K562 (cell line): Measurements from ENCODE around the gene SCN1B. TPM values are rescaled to one million over a fixed set of nuclear protein-coding genes. Genes with fewer than 3 reads are reported as not detected.

Experiments
- CHD1 ChIP-seq: fragments of 200-600 bp; sonication (generic); IDR thresholded peaks from one replicate; pipeline ENCODE4 v1.6.1; 2012; ENCODE audit warnings: mild to moderate bottlenecking, moderate library complexity, low read length, inconsistent platforms
- FOXK2 ChIP-seq, 2 experiments: fragments of 450-650 bp; IDR thresholded peaks in 1 of 2; conservative IDR thresholded peaks in 1 of 2; 2 replicates each; pipeline ENCODE4 v1.6.1; 2016; ENCODE audit warnings: low read depth in 2 of 2, mild to moderate bottlenecking in 1 of 2
- KDM2B ChIP-seq: fragments of 250-450 bp; sonication (Bioruptor Pico); IDR thresholded peaks from 2 replicates; pipeline ENCODE4 v1.8.0; 2021; ENCODE audit warnings: mild to moderate bottlenecking, moderate library complexity
- NR1H2 ChIP-seq: sonication (generic); formaldehyde crosslinking; IDR thresholded peaks from 2 replicates; pipeline ENCODE4 v1.4.0; 2020; ENCODE audit warnings: mild to moderate bottlenecking, missing genetic modification reagents
- RERE ChIP-seq: sonication (generic); formaldehyde crosslinking; IDR thresholded peaks from 2 replicates; pipeline ENCODE4 v1.8.0; 2023; ENCODE audit warnings: missing genetic modification reagents, mild to moderate bottlenecking, borderline replicate concordance
- SLC30A9 ChIP-seq: fragments of 250-450 bp; sonication (Bioruptor Pico); IDR thresholded peaks from 2 replicates; pipeline ENCODE4 v1.8.0; 2022; ENCODE audit warnings: mild to moderate bottlenecking, moderate library complexity
- SP2 ChIP-seq: IDR thresholded peaks from 2 replicates; pipeline ENCODE4 v1.6.1; 2011; ENCODE audit warnings: mild to moderate bottlenecking, low read depth, low read length, moderate library complexity; ENCODE audit not compliant: poor library complexity, severe bottlenecking; ENCODE audit errors: extremely low read depth
- TEAD4 ChIP-seq, 2 experiments: sonication (generic) in 1 of 2; formaldehyde crosslinking in 1 of 2; IDR thresholded peaks; 2 replicates each; pipeline versions ENCODE4 v1.6.1 to v1.8.0; 2012 to 2022; ENCODE audit warnings: borderline replicate concordance in 1 of 2, inconsistent platforms in 1 of 2, low read length in 1 of 2, mild to moderate bottlenecking in 1 of 2, missing genetic modification reagents in 1 of 2
- ZFX ChIP-seq: sonication (generic); formaldehyde crosslinking; IDR thresholded peaks from 2 replicates; pipeline ENCODE4 v1.8.0; 2022; ENCODE audit warnings: mild to moderate bottlenecking, missing genetic modification reagents, moderate library complexity
- ZMIZ1 ChIP-seq, 2 experiments: fragments of 150-350 bp in 1 of 2; IDR thresholded peaks; 2 replicates each; pipeline ENCODE4 v1.6.1; 2012 to 2016; ENCODE audit warnings: low read depth in 2 of 2, low read length in 2 of 2, mild to moderate bottlenecking in 1 of 2, moderate library complexity in 1 of 2
- ZNF23 ChIP-seq: fragments of 250-450 bp; sonication (Bioruptor Pico); IDR thresholded peaks from 2 replicates; pipeline ENCODE4 v1.4.0; 2020; ENCODE audit warnings: mild to moderate bottlenecking
- ZNF347 ChIP-seq: fragments of 450-650 bp; formaldehyde crosslinking; IDR thresholded peaks from 2 replicates; pipeline ENCODE4 v1.4.0; 2020; ENCODE audit warnings: low read depth, mild to moderate bottlenecking, moderate library complexity
- ZNF395 ChIP-seq: fragments of 200-800 bp; sonication (Bioruptor generic); IDR thresholded peaks from 2 replicates; pipeline ENCODE4 v1.6.1; 2017; ENCODE audit warnings: missing genetic modification characterization, missing compliant biosample characterization
- ZNF766 ChIP-seq: fragments of 200-800 bp; sonication (Bioruptor generic); conservative IDR thresholded peaks from 2 replicates; pipeline ENCODE4 v1.6.1; 2016; ENCODE audit warnings: missing genetic modification characterization, missing compliant biosample characterization
- polyA plus RNA-seq, 8 experiments: library from polyadenylated mRNA; depleted of rRNA in 4 of 8; stranded (reverse) in 5 of 8; unstranded in 3 of 8; fragments of >200 nt; fragmentation: Nextera tagmentation in 2 of 8; fragmentation: Illumina TruSeq in 1 of 8; extraction: Ambion mirVana in 2 of 8; extraction: Trizol in 1 of 8; gene quantifications; 2 replicates each; pipeline versions ENCODE4 v1.2.1 to v1.2.3, GENCODE V29; 2011 to 2014; ENCODE audit warnings: inconsistent platforms in 1 of 8, missing spikeins in 1 of 8
- total RNA-seq, 7 experiments: library from RNA; depleted of rRNA in 6 of 7; stranded (reverse); fragments of >200 nt in 6 of 7; fragmentation: Illumina TruSeq in 2 of 7; extraction: Trizol in 2 of 7; gene quantifications; 2 replicates each; pipeline versions ENCODE4 v1.2.1 to v1.2.3, GENCODE V29; 2011 to 2021; ENCODE audit warnings: low replicate concordance in 1 of 7

SCN1B gene
- total and polyA plus RNA-seq, 9 of the 15 experiments (the other 6 are each of a cell fraction or from before 2014, with no cell fraction given), result 0.03 to 2.5 (median 0.91) TPM

- no peak for TF ChIP-seq ZMIZ1 (IDR thresholded peaks at IDR 0.05; ENCODE audit: low read depth in 2 of 2, low read length in 2 of 2)
- TF ChIP-seq TEAD4 (IDR thresholded peaks at IDR 0.05; ENCODE audit: low read length), result no peak
- TF ChIP-seq TEAD4 (CRISPR knock-in tag; IDR thresholded peaks at IDR 0.05; ENCODE audit: borderline replicate concordance), result no peak
- TF ChIP-seq SP2, result no peak
- TF ChIP-seq KDM2B (CRISPR knock-in tag), result no peak
- TF ChIP-seq RERE, result no peak
- TF ChIP-seq ZFX (CRISPR knock-in tag), result no peak
- no peak for TF ChIP-seq ZNF766 (CRISPR knock-in tag)
- no peak for TF ChIP-seq ZNF347 (CRISPR knock-in tag)
- no peak for TF ChIP-seq SLC30A9
- no peak for TF ChIP-seq CHD1
- no peak for TF ChIP-seq ZNF395 (CRISPR knock-in tag)
- no peak for TF ChIP-seq ZNF23
- no peak for TF ChIP-seq NR1H2 (CRISPR knock-in tag)
- TF ChIP-seq FOXK2 (conservative IDR thresholded peaks at IDR 0.05 in 1 of 2, IDR thresholded peaks at IDR 0.05 in 1 of 2; ENCODE audit: low read depth in 2 of 2), result no peak
These were observed 38.5 kb upstream of the SCN1B start (continued) for GRCh38 chr19:34991542-34992333.
